HepG2 (cell line): Measurements from ENCODE around the gene TANGO6. TPM values are rescaled to one million over a fixed set of nuclear protein-coding genes. Genes with fewer than 3 reads are reported as not detected.

Experiments
- ATAC-seq: fragments of 200-7000 bp; cut with Tn5 transposase; 3 replicates; pipeline ENCODE4 v1.9.1; 2020; ENCODE audit warnings: mild to moderate bottlenecking, moderate library complexity
- BruUV-seq: library from RNA; stranded (reverse); fragments of 400-500 nt; replicated peaks from 2 replicates; lab custom pipeline; 2021; lab: Mats Ljungman, UMichigan
- CTCF ChIA-PET: fragments of 300-600 bp; formaldehyde crosslinking; extraction: SDS; loops from one replicate; lab custom pipeline; 2021; ENCODE audit warnings: low total read pairs, inconsistent platforms, low intra/inter-chr PET ratio; lab: Yijun Ruan, JAX
- POLR2A ChIA-PET: fragments of 350-600 bp; sonication (Branson Sonifier 250); formaldehyde crosslinking; loops from one replicate; lab custom pipeline; 2020; ENCODE audit warnings: antibody characterized with exemption, inconsistent platforms; lab: Yijun Ruan, JAX
- DNase-seq: peaks from one replicate; pipeline ENCODE4 v3.0.0-alpha.2; 2015; ENCODE audit warnings: low spot score
- FAIRE-seq: peaks from 3 replicates; lab custom pipeline; 2011; peaks lifted over from hg19 to GRCh38; lab: Jason Lieb, UNC
- H2AFZ ChIP-seq: one replicate; pipeline ENCODE4 v1.6.1; 2011; ENCODE audit warnings: low read length, inconsistent platforms
- H3K27ac ChIP-seq: fragments of 300-600 bp; 3 replicates; pipeline ENCODE4 v1.8.0; 2011; ENCODE audit warnings: mixed run types, mild to moderate bottlenecking, mixed read lengths, low read length, inconsistent platforms; ENCODE audit not compliant: insufficient read depth; ENCODE audit errors: extremely low read length
- H3K27me3 ChIP-seq, 2 experiments: fragments of 200-600 bp in 1 of 2; 2 replicates in 1 of 2; 3 replicates in 1 of 2; pipeline versions ENCODE4 v1.6.0 to v1.8.0; 2011; ENCODE audit warnings: low read length in 2 of 2, mild to moderate bottlenecking in 2 of 2, moderate library complexity in 2 of 2, inconsistent platforms in 1 of 2; ENCODE audit not compliant: insufficient read depth in 2 of 2, control insufficient read depth in 1 of 2
- H3K36me3 ChIP-seq, 2 experiments: fragments of 200-600 bp in 1 of 2; replicated peaks in 1 of 2; 2 replicates in 1 of 2; 3 replicates in 1 of 2; pipeline versions ENCODE4 v1.5.1 to v1.8.0; 2011; ENCODE audit warnings: low read length in 2 of 2, inconsistent platforms in 1 of 2; ENCODE audit not compliant: insufficient read depth in 2 of 2, control insufficient read depth in 1 of 2
- H3K4me1 ChIP-seq: 2 replicates; pipeline ENCODE4 v1.5.1; 2012; ENCODE audit warnings: low read length, inconsistent platforms; ENCODE audit not compliant: insufficient read depth
- H3K4me2 ChIP-seq: 2 replicates; pipeline ENCODE4 v1.6.0; 2011; ENCODE audit warnings: low read depth, low read length, inconsistent platforms
- H3K4me3 ChIP-seq, 3 experiments: fragments of 200-600 bp in 1 of 3; sonication (generic), shearing (Covaris generic) in 1 of 3; replicated peaks in 1 of 3; 2 replicates each; pipeline ENCODE4 v1.5.1; 2011 to 2016; ENCODE audit warnings: low read length in 3 of 3, inconsistent platforms in 2 of 3, low read depth in 2 of 3, mild to moderate bottlenecking in 2 of 3, control low read depth in 1 of 3, mixed read lengths in 1 of 3; ENCODE audit not compliant: insufficient read depth in 1 of 3
- H3K79me2 ChIP-seq: one replicate; pipeline ENCODE4 v1.6.1; 2011; ENCODE audit warnings: low read length, inconsistent platforms; ENCODE audit not compliant: insufficient read depth
- H3K9ac ChIP-seq: 2 replicates; pipeline ENCODE4 v1.6.0; 2011; ENCODE audit warnings: mild to moderate bottlenecking, low read depth, low read length, inconsistent platforms; ENCODE audit not compliant: insufficient read depth
- H3K9me3 ChIP-seq: 2 replicates; pipeline ENCODE4 v1.5.1; 2012; ENCODE audit warnings: mild to moderate bottlenecking, low read length
- H4K20me1 ChIP-seq: 2 replicates; pipeline ENCODE4 v1.6.0; 2011; ENCODE audit warnings: inconsistent platforms, mild to moderate bottlenecking, low read length, moderate library complexity; ENCODE audit not compliant: insufficient read depth
- EP300 ChIP-seq, 3 experiments: sonication (generic) in 1 of 3; formaldehyde crosslinking in 1 of 3; IDR thresholded peaks; 2 replicates each; pipeline versions ENCODE4 v1.5.1 to v1.6.1; 2011 to 2020; ENCODE audit warnings: low read depth in 2 of 3, low read length in 2 of 3, borderline replicate concordance in 1 of 3, improper control_type of control experiment in 1 of 3, mild to moderate bottlenecking in 1 of 3, missing genetic modification reagents in 1 of 3, moderate library complexity in 1 of 3
- SUZ12 ChIP-seq: fragments of 150-350 bp; IDR thresholded peaks from 2 replicates; pipeline ENCODE4 v1.6.1; 2014; ENCODE audit warnings: low read depth, low read length
- ZFP36 ChIP-seq: fragments of 150-350 bp; IDR thresholded peaks from 2 replicates; pipeline ENCODE4 v1.6.1; 2018; ENCODE audit warnings: borderline replicate concordance, low read length, low read depth; ENCODE audit not compliant: partially characterized antibody
- ZNF205 ChIP-seq: IDR thresholded peaks from 2 replicates; pipeline ENCODE4 v1.6.1; 2018; ENCODE audit warnings: missing biosample characterization, missing genetic modification reagents
- ZNF318 ChIP-seq: sonication (generic); formaldehyde crosslinking; IDR thresholded peaks from 2 replicates; pipeline ENCODE4 v1.4.0; 2020; ENCODE audit warnings: mild to moderate bottlenecking, missing genetic modification reagents
- ZNF7 ChIP-seq: IDR thresholded peaks from 2 replicates; pipeline ENCODE4 v1.6.1; 2016; ENCODE audit warnings: missing biosample characterization, missing genetic modification reagents
- WGBS: methylation state at CpG from one replicate; pipeline ENCODE4 v1.1.6; 2017; ENCODE audit warnings: low lambda C conversion rate; 5-methylcytosine and 5-hydroxymethylcytosine counted together
- in situ Hi-C: cut with HindIII; loops from 2 replicates; pipeline ENCODE4 v1.10.0; 2017; ENCODE audit warnings: low pct_unique_long_range_greater_than_20kb; ENCODE audit not compliant: extremely low pct_ligation_motif_present
- intact Hi-C: fragments of 100-400 bp; cut with micrococcal nuclease; formaldehyde crosslinking; loops from one replicate; pipeline ENCODE4 v1.10.0; 2022; ENCODE audit not compliant: unreplicated experiment
- polyA plus RNA-seq, 8 experiments: library from polyadenylated mRNA; depleted of rRNA in 3 of 8; stranded (reverse) in 7 of 8; unstranded in 1 of 8; fragments of >200 nt; fragmentation: Illumina TruSeq in 4 of 8; extraction: Trizol in 4 of 8; gene quantifications; 2 replicates each; pipeline versions ENCODE4 v1.2.1 to v1.2.3, GENCODE V29; 2011 to 2016; ENCODE audit warnings: low read depth in 4 of 8, missing spikeins in 1 of 8, mixed read lengths in 1 of 8; ENCODE audit not compliant: insufficient read depth in 1 of 8
- total RNA-seq, 5 experiments: library from RNA; depleted of rRNA; stranded (reverse); fragments of >200 nt; fragmentation: Illumina TruSeq; extraction: Trizol; gene quantifications; 2 replicates each; pipeline ENCODE4 v1.2.3, GENCODE V29; 2016; ENCODE audit warnings: low read depth in 1 of 5

Gene TANGO6
- total and polyA plus RNA-seq, 2 of the 13 experiments (the other 11 are each of a cell fraction or from before 2014, with no cell fraction given): 7.2 to 13.3 TPM

GRCh38 chr16:68851601-68852000, 8.3 kb downstream of the TANGO6 start (continued):
- no peak for TF ChIP-seq ZNF318 (CRISPR knock-in tag)
- TF ChIP-seq EP300 (IDR thresholded peaks at IDR 0.05; ENCODE audit: low read depth in 2 of 2, low read length in 2 of 2): no peak
- TF ChIP-seq EP300 (CRISPR knock-in tag; IDR thresholded peaks at IDR 0.05; ENCODE audit: borderline replicate concordance): no peak

- no peak overlapping the region for H3K4me3 ChIP-seq
- H3K9me3 ChIP-seq: no peaks in the 10 kb centered on the region
- no peak overlapping the region for H3K4me2 ChIP-seq
- H4K20me1 ChIP-seq: no peaks in the 10 kb centered on the region
- ChIA-PET CTCF (no interaction called here), POLR2A (no interaction called here)
- 97% methylated on average over 1 of the region's 1 CpG for WGBS
- peaks cover 7 to 12% of the 10 kb centered on the region in 2 experiments; a peak in 3 of 5 replicates for H3K36me3 ChIP-seq
- DNase-seq (no peak), FAIRE-seq (no peak), ATAC-seq (no peak)
- no peak overlapping the region for H2AFZ ChIP-seq
- in situ Hi-C loops: no loop called here
- TF ChIP-seq ZNF205 (no peak), ZNF7 (CRISPR knock-in tag) (peak; percentile 97), ZFP36 (no peak), SUZ12 (no peak)
- intact Hi-C loops: no loop called here
- no peaks in the 10 kb centered on the region for H3K27me3 ChIP-seq
- H3K4me1 ChIP-seq: peaks cover 13% of the 10 kb centered on the region
- BruUV-seq: no TSS peak
- H3K27ac ChIP-seq: no peak overlapping the region
- H3K9ac ChIP-seq: no peak overlapping the region
- H3K79me2 ChIP-seq: no peaks in the 10 kb centered on the region
These were observed 14.1 kb downstream of the TANGO6 start for GRCh38 chr16:68857479-68857878.
